ENCODE measurements around the gene PLEKHA8. TPM values are rescaled to one million over a fixed set of nuclear protein-coding genes. Genes with fewer than 3 reads are reported as not detected.

PLEKHA8 gene
- total and polyA plus RNA-seq, 2 experiments from 2014 or later: 16.8 to 25.9 TPM

DNA sequence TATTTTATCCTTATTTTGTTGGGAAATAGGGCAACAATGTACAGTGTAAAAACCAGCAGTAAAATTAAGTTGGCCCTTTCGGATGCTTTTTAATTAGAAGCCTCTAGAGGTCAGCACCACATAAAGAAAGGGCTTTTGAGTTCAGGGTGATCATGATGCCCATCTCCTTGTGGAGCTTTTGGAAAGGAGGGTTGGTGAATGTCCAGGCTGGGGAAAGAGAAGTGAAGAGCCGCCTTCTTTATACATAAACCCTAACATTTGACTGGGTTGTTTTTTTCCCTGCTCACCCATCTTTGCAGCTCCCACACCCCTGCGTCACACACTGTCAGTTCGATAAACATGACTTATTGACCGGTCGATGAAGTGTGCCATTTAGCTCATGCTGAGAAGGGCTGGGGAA is 136.4 kb downstream of the PLEKHA8 start:
- H3K9me3 ChIP-seq (ENCODE audit: low read depth): no peaks in the 10 kb centered on the region
- DNase-seq (ENCODE audit: low read depth in 1 of 2, low spot score in 1 of 2): peak; percentile 69 to 79
- peaks cover 15% of the 10 kb centered on the region for H3K27me3 ChIP-seq
- no peak overlapping the region for H3K27ac ChIP-seq
- H3K4me1 ChIP-seq (ENCODE audit: low read depth): peaks cover 45% of the 10 kb centered on the region
- no peak overlapping the region for H3K4me3 ChIP-seq
- TF ChIP-seq, protein P1, sequence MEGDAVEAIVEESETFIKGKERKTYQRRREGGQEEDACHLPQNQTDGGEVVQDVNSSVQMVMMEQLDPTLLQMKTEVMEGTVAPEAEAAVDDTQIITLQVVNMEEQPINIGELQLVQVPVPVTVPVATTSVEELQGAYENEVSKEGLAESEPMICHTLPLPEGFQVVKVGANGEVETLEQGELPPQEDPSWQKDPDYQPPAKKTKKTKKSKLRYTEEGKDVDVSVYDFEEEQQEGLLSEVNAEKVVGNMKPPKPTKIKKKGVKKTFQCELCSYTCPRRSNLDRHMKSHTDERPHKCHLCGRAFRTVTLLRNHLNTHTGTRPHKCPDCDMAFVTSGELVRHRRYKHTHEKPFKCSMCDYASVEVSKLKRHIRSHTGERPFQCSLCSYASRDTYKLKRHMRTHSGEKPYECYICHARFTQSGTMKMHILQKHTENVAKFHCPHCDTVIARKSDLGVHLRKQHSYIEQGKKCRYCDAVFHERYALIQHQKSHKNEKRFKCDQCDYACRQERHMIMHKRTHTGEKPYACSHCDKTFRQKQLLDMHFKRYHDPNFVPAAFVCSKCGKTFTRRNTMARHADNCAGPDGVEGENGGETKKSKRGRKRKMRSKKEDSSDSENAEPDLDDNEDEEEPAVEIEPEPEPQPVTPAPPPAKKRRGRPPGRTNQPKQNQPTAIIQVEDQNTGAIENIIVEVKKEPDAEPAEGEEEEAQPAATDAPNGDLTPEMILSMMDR (IDR thresholded peaks at IDR 0.05; ENCODE audit: low read depth, low read length): peak; percentile 62
- no peaks in the 10 kb centered on the region for H3K36me3 ChIP-seq

- no peaks in the 10 kb centered on the region for H3K9me3 ChIP-seq (ENCODE audit: low read depth)
- no peak overlapping the region for H3K4me3 ChIP-seq
- TF ChIP-seq, protein P1 (IDR thresholded peaks at IDR 0.05; ENCODE audit: low read depth, low read length): no peak
- H3K27ac ChIP-seq: no peak overlapping the region
- no peaks in the 10 kb centered on the region for H3K36me3 ChIP-seq
- H3K4me1 ChIP-seq (ENCODE audit: low read depth): peaks cover 35% of the 10 kb centered on the region
- DNase-seq (ENCODE audit: low read depth in 1 of 2, low spot score in 1 of 2): no peak
- peaks cover 15% of the 10 kb centered on the region for H3K27me3 ChIP-seq
Observed at GRCh38 chr7:30165590-30165989, 137.4 kb downstream of the PLEKHA8 start.

- TF ChIP-seq, protein P1 (IDR thresholded peaks at IDR 0.05; ENCODE audit: low read depth, low read length): no peak
- peaks cover 30% of the 10 kb centered on the region for H3K4me1 ChIP-seq (ENCODE audit: low read depth)
- no peak overlapping the region for H3K4me3 ChIP-seq
- no peak overlapping the region for H3K27ac ChIP-seq
- DNase-seq (ENCODE audit: low read depth in 1 of 2, low spot score in 1 of 2): no peak
- no peaks in the 10 kb centered on the region for H3K9me3 ChIP-seq (ENCODE audit: low read depth)
- peaks cover 15% of the 10 kb centered on the region for H3K27me3 ChIP-seq
- H3K36me3 ChIP-seq: no peaks in the 10 kb centered on the region
Observed at GRCh38 chr7:30166155-30166840, 138.1 kb downstream of the PLEKHA8 start.

GRCh38 chr7:30166841-30167235 is 138.6 kb downstream of the PLEKHA8 start:
- Histone ChIP-seq H3K4me1 (ENCODE audit: low read depth) (peaks cover 29% of the 10 kb centered on the region), H3K9me3 (ENCODE audit: low read depth) (no peaks in the 10 kb centered on the region), H3K27me3 (peaks cover 15% of the 10 kb centered on the region), H3K36me3 (no peaks in the 10 kb centered on the region), H3K27ac (no peak overlapping the region), H3K4me3 (no peak overlapping the region)
- TF ChIP-seq, protein P1 (IDR thresholded peaks at IDR 0.05; ENCODE audit: low read depth, low read length): no peak
- peak in 1 of 2 donors; percentile 52 for DNase-seq (ENCODE audit: low read depth in 1 of 2, low spot score in 1 of 2)

- Histone ChIP-seq H3K4me1 (ENCODE audit: low read depth) (peaks cover 23% of the 10 kb centered on the region), H3K36me3 (no peaks in the 10 kb centered on the region), H3K27ac (no peak overlapping the region), H3K4me3 (no peak overlapping the region), H3K27me3 (peaks cover 15% of the 10 kb centered on the region), H3K9me3 (ENCODE audit: low read depth) (no peaks in the 10 kb centered on the region)
- TF ChIP-seq, protein P1 (IDR thresholded peaks at IDR 0.05; ENCODE audit: low read depth, low read length): no peak
- DNase-seq (ENCODE audit: low read depth in 1 of 2, low spot score in 1 of 2): no peak
Observed at GRCh38 chr7:30167901-30168300, 139.7 kb downstream of the PLEKHA8 start.

Measured in cardiac muscle cell (in vitro differentiated cells and primary cell).